ENCODE data around the gene MYO16.

- TF ChIP-seq POLR2A (IDR thresholded peaks at IDR 0.05; ENCODE audit: low read depth, low read length) (no peak), POLR2AphosphoS5 (IDR thresholded peaks at IDR 0.05; ENCODE audit: low read depth, low read length) (no peak), TAF1 (IDR thresholded peaks at IDR 0.05; ENCODE audit: low read depth, low read length) (no peak), SPI1 (IDR thresholded peaks at IDR 0.05; ENCODE audit: low read depth, low read length) (no peak)
These were observed 7.9 kb upstream of the MYO16 start for GRCh38 chr13:108621462-108621861.

Measured in GM12891 (cell line).